Esophagus squamous epithelium (tissue), 4 donors: ENCODE measurements around the gene IQCE.

Experiments used
- POLR2A ChIP-seq, 4 donors: fragments of 450-650 bp; IDR thresholded peaks; one replicate each; pipeline ENCODE4 v1.6.1; 2017; ENCODE audit warnings: antibody characterized with exemption in 4 of 4, mild to moderate bottlenecking in 4 of 4, moderate library complexity in 3 of 4
- TF ChIP-seq, protein P1 (sequence below), 6 experiments: fragments of 450-650 bp in 4 of 6; fragments of 200-600 bp in 2 of 6; sonication (generic) in 2 of 6; IDR thresholded peaks; one replicate each; pipeline ENCODE4 v1.5.1; 2016 to 2019; ENCODE audit warnings: antibody characterized with exemption in 6 of 6, mild to moderate bottlenecking in 4 of 6, moderate library complexity in 4 of 6

DNA sequence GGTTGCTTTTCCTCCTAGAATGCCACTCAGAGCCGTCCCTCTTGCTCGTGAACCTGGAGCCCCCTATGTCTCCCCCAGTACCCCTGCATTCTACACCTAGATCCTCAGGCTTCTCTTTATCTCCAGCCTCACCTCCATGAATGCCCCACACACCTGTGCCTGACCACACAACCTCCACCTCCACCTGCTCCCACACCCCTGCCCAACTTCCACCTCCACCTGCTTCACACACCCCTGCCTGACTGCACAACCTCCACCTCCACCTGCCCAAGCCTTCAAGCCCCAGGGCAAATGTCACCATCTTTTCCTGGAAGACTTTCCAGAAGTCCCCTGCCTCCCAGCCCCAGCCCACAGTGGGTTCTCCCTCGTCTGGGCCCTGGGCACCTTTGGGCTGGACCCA is 46.1 kb upstream of the IQCE start:
- no peak for TF ChIP-seq POLR2A (IDR thresholded peaks at IDR 0.05)
- TF ChIP-seq, protein P1, sequence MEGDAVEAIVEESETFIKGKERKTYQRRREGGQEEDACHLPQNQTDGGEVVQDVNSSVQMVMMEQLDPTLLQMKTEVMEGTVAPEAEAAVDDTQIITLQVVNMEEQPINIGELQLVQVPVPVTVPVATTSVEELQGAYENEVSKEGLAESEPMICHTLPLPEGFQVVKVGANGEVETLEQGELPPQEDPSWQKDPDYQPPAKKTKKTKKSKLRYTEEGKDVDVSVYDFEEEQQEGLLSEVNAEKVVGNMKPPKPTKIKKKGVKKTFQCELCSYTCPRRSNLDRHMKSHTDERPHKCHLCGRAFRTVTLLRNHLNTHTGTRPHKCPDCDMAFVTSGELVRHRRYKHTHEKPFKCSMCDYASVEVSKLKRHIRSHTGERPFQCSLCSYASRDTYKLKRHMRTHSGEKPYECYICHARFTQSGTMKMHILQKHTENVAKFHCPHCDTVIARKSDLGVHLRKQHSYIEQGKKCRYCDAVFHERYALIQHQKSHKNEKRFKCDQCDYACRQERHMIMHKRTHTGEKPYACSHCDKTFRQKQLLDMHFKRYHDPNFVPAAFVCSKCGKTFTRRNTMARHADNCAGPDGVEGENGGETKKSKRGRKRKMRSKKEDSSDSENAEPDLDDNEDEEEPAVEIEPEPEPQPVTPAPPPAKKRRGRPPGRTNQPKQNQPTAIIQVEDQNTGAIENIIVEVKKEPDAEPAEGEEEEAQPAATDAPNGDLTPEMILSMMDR (IDR thresholded peaks at IDR 0.05): no peak
